Measurements from ENCODE around the gene ANKRD36. TPM values are rescaled to one million over a fixed set of nuclear protein-coding genes. Genes with fewer than 3 reads are reported as not detected.
"Not testable (repeated sequence)": the region's sequence is repeated elsewhere in the genome, so short reads cannot be mapped to it uniquely, and the experiment has no call there.

ANKRD36 gene
- total RNA-seq, result 27.7 and 28.9 TPM in 2 replicates

GRCh38 chr2:97113050-97113881, at the start of gene ANKRD36:
TSS of gene ANKRD36 (plus strand) at chr2:97113153. CDS start at chr2:97113740, 587 bp downstream.
- peak within 1 kb of the TSS; percentile 72 for H3K4me3 ChIP-seq (ENCODE audit: low read depth, low read length)
- peak; percentile 53 for TF ChIP-seq CTCF (IDR thresholded peaks at IDR 0.05; ENCODE audit: insufficient read depth, low read depth, low read length)
- DNase-seq (ENCODE audit: low read depth), result peak; percentile 82

- not testable (repeated sequence) for H3K4me3 ChIP-seq (ENCODE audit: low read depth, low read length); DNase-seq (ENCODE audit: low read depth)
These were observed 46.9 kb upstream of the ANKRD36 start for GRCh38 chr2:97066030-97066429.

- peak; percentile 2 for DNase-seq (ENCODE audit: low read depth)
- no peak for TF ChIP-seq CTCF (IDR thresholded peaks at IDR 0.05; ENCODE audit: insufficient read depth, low read depth, low read length)
- H3K4me3 ChIP-seq (ENCODE audit: low read depth, low read length), result no peak overlapping the region
These were observed 45.5 kb upstream of the ANKRD36 start for GRCh38 chr2:97067279-97068004.

- peak; percentile 0 for DNase-seq (ENCODE audit: low read depth)
- no peak for TF ChIP-seq CTCF (IDR thresholded peaks at IDR 0.05; ENCODE audit: insufficient read depth, low read depth, low read length)
- no peak overlapping the region for H3K4me3 ChIP-seq (ENCODE audit: low read depth, low read length)
These were observed 44.9 kb upstream of the ANKRD36 start for GRCh38 chr2:97068074-97068473.

- DNase-seq (ENCODE audit: low read depth); H3K4me3 ChIP-seq (ENCODE audit: low read depth, low read length): not testable (repeated sequence)
These were observed 44.2 kb upstream of the ANKRD36 start for GRCh38 chr2:97068722-97069121.

- not testable (repeated sequence) for DNase-seq (ENCODE audit: low read depth); H3K4me3 ChIP-seq (ENCODE audit: low read depth, low read length)
These were observed 42.0 kb upstream of the ANKRD36 start for GRCh38 chr2:97070915-97071314.

- H3K4me3 ChIP-seq (ENCODE audit: low read depth, low read length); DNase-seq (ENCODE audit: low read depth): not testable (repeated sequence)
These were observed 35.7 kb upstream of the ANKRD36 start for GRCh38 chr2:97077213-97077612.

- not testable (repeated sequence) for DNase-seq (ENCODE audit: low read depth); H3K4me3 ChIP-seq (ENCODE audit: low read depth, low read length)
These were observed 32.1 kb upstream of the ANKRD36 start for GRCh38 chr2:97080855-97081254.

- not testable (repeated sequence) for DNase-seq (ENCODE audit: low read depth)
These were observed 30.7 kb upstream of the ANKRD36 start for GRCh38 chr2:97082206-97082605.

GRCh38 chr2:97083516-97083915, 29.4 kb upstream of the ANKRD36 start:
- not testable (repeated sequence) for H3K4me3 ChIP-seq (ENCODE audit: low read depth, low read length); DNase-seq (ENCODE audit: low read depth)

More at GRCh38 chr2:97082206-97082605, 30.7 kb upstream of the ANKRD36 start:
- H3K4me3 ChIP-seq (ENCODE audit: low read depth, low read length), result not testable (repeated sequence)

GRCh38 chr2:97085093-97085492, 27.9 kb upstream of the ANKRD36 start:
- not testable (repeated sequence) for H3K4me3 ChIP-seq (ENCODE audit: low read depth, low read length); DNase-seq (ENCODE audit: low read depth)

GRCh38 chr2:97088706-97089105, 24.2 kb upstream of the ANKRD36 start:
- not testable (repeated sequence) for DNase-seq (ENCODE audit: low read depth); H3K4me3 ChIP-seq (ENCODE audit: low read depth, low read length)

- not testable (repeated sequence) for H3K4me3 ChIP-seq (ENCODE audit: low read depth, low read length); DNase-seq (ENCODE audit: low read depth)
These were observed 20.0 kb upstream of the ANKRD36 start for GRCh38 chr2:97092946-97093345.

GRCh38 chr2:97093983-97094771, 18.8 kb upstream of the ANKRD36 start:
- H3K4me3 ChIP-seq (ENCODE audit: low read depth, low read length), result peak overlapping the region; percentile 44
- DNase-seq (ENCODE audit: low read depth), result not testable (repeated sequence)
